DND-41 (cell line): Measurements from ENCODE around the gene MECR.

Source experiments
- ATAC-seq: fragments of 200-7000 bp; cut with Tn5 transposase; 3 replicates; pipeline ENCODE4 v1.9.1; 2021; ENCODE audit warnings: low read depth; ENCODE audit not compliant: insufficient read depth
- DNase-seq: peaks from one replicate; pipeline ENCODE4 v3.0.0-alpha.2; 2020
- H2AFZ ChIP-seq: 2 replicates; pipeline ENCODE4 v1.6.0; 2012; ENCODE audit warnings: low read depth, low read length
- H3K27ac ChIP-seq: 2 replicates; pipeline ENCODE4 v1.5.1; 2012; ENCODE audit warnings: low read length, inconsistent platforms
- H3K27me3 ChIP-seq: fragments of 200-600 bp; sonication (generic); 2 replicates; pipeline ENCODE4 v1.6.0; 2012; ENCODE audit warnings: low read length, mild to moderate bottlenecking, inconsistent platforms; ENCODE audit not compliant: insufficient read depth, poor library complexity
- H3K36me3 ChIP-seq: 2 replicates; pipeline ENCODE4 v1.5.1; 2012; ENCODE audit warnings: low read length, inconsistent platforms; ENCODE audit not compliant: insufficient read depth
- H3K4me1 ChIP-seq: 2 replicates; pipeline ENCODE4 v1.5.1; 2012; ENCODE audit warnings: mild to moderate bottlenecking, low read length; ENCODE audit not compliant: insufficient read depth
- H3K4me2 ChIP-seq: 2 replicates; pipeline ENCODE4 v1.6.0; 2012; ENCODE audit warnings: mild to moderate bottlenecking, moderate library complexity, low read length, inconsistent platforms; ENCODE audit not compliant: insufficient read depth
- H3K4me3 ChIP-seq, 2 experiments: fragments of 200-600 bp in 1 of 2; shearing (Covaris generic) in 1 of 2; 2 replicates each; pipeline ENCODE4 v1.5.1; 2012 to 2016; ENCODE audit warnings: inconsistent platforms in 2 of 2, low read length in 2 of 2, mild to moderate bottlenecking in 2 of 2, low read depth in 1 of 2, moderate library complexity in 1 of 2
- H3K79me2 ChIP-seq: 2 replicates; pipeline ENCODE4 v1.6.0; 2012; ENCODE audit warnings: low read length, inconsistent platforms; ENCODE audit not compliant: insufficient read depth
- H3K9ac ChIP-seq: 2 replicates; pipeline ENCODE4 v1.6.0; 2012; ENCODE audit warnings: low read depth, mild to moderate bottlenecking, inconsistent platforms, low read length, moderate library complexity
- H3K9me3 ChIP-seq: 2 replicates; pipeline ENCODE4 v1.5.1; 2012; ENCODE audit warnings: low read length, moderate library complexity, mild to moderate bottlenecking, inconsistent platforms; ENCODE audit not compliant: insufficient read depth, severe bottlenecking
- H4K20me1 ChIP-seq: 2 replicates; pipeline ENCODE4 v1.6.0; 2012; ENCODE audit warnings: low read length; ENCODE audit not compliant: insufficient read depth
- CTCF ChIP-seq: IDR thresholded peaks from 2 replicates; pipeline ENCODE4 v1.5.1; 2012; ENCODE audit warnings: borderline replicate concordance, low read length, moderate library complexity, mild to moderate bottlenecking; ENCODE audit not compliant: poor library complexity, severe bottlenecking; ENCODE audit errors: extremely low read depth
- EZH2 ChIP-seq: IDR thresholded peaks from 3 replicates; pipeline ENCODE4 v1.6.1; 2012; ENCODE audit warnings: borderline replicate concordance, low read depth, mild to moderate bottlenecking, moderate library complexity, low read length, inconsistent platforms; ENCODE audit not compliant: severe bottlenecking

MECR gene

GRCh38 chr1:29240400-29240837 lies 9.7 kb upstream of the MECR start:
- Histone ChIP-seq H3K9me3 (no peaks in the 10 kb centered on the region), H3K27me3 (peaks cover 23% of the 10 kb centered on the region), H3K9ac (no peak overlapping the region), H3K4me2 (no peak overlapping the region; the same call in 1 of the 2 replicates), H4K20me1 (peaks cover 6% of the 10 kb centered on the region; the same call in 1 of the 2 replicates), H3K27ac (peak overlapping the region; percentile 50; the same call in 1 of the 2 replicates), H2AFZ (no peak overlapping the region), H3K4me1 (peaks cover 36% of the 10 kb centered on the region), H3K4me3 (no peak overlapping the region), H3K79me2 (no peaks in the 10 kb centered on the region), H3K36me3 (no peaks in the 10 kb centered on the region)
- TF ChIP-seq EZH2 (no peak), CTCF (peak; percentile 22)
- DNase-seq (peak; percentile 81), ATAC-seq (peak; percentile 75)

- TF ChIP-seq EZH2 (no peak), CTCF (no peak)
These were observed 8.4 kb upstream of the MECR start for GRCh38 chr1:29239142-29239541.

GRCh38 chr1:29238620-29239002 lies 7.9 kb upstream of the MECR start:
- H3K4me1 ChIP-seq = peaks cover 36% of the 10 kb centered on the region
- DNase-seq = no peak
- ATAC-seq = no peak
- H2AFZ ChIP-seq = no peak overlapping the region
- no peaks in the 10 kb centered on the region for H3K9me3 ChIP-seq
- H3K27me3 ChIP-seq = peaks cover 23% of the 10 kb centered on the region
- no peak overlapping the region for H3K27ac ChIP-seq
- TF ChIP-seq CTCF (no peak), EZH2 (no peak)
- H3K4me2 ChIP-seq = no peak overlapping the region
- no peaks in the 10 kb centered on the region for H3K79me2 ChIP-seq
- peaks cover 6% of the 10 kb centered on the region; the same call in 1 of the 2 replicates for H4K20me1 ChIP-seq
- H3K9ac ChIP-seq = no peak overlapping the region
- H3K36me3 ChIP-seq = no peaks in the 10 kb centered on the region
- H3K4me3 ChIP-seq = no peak overlapping the region

More at GRCh38 chr1:29239142-29239541, 8.4 kb upstream of the MECR start:
- Histone ChIP-seq H3K79me2 (no peaks in the 10 kb centered on the region), H3K27ac (no peak overlapping the region), H3K4me1 (peaks cover 36% of the 10 kb centered on the region), H3K4me2 (no peak overlapping the region), H3K36me3 (no peaks in the 10 kb centered on the region), H2AFZ (no peak overlapping the region), H3K27me3 (peaks cover 23% of the 10 kb centered on the region), H4K20me1 (peaks cover 6% of the 10 kb centered on the region; the same call in 1 of the 2 replicates), H3K4me3 (no peak overlapping the region), H3K9ac (no peak overlapping the region), H3K9me3 (no peaks in the 10 kb centered on the region)
- ATAC-seq (no peak), DNase-seq (no peak)
